HG03558 (cell line): ENCODE data around the gene PKNOX2.

Source experiments
- ATAC-seq: cut with Tn5 transposase; IDR thresholded peaks from one replicate; pipeline ENCODE4 v1.9.1; 2021; ENCODE audit warnings: moderate number of reproducible peaks; ENCODE audit not compliant: unreplicated experiment; ENCODE audit errors: extremely low read depth

Gene PKNOX2

DNA sequence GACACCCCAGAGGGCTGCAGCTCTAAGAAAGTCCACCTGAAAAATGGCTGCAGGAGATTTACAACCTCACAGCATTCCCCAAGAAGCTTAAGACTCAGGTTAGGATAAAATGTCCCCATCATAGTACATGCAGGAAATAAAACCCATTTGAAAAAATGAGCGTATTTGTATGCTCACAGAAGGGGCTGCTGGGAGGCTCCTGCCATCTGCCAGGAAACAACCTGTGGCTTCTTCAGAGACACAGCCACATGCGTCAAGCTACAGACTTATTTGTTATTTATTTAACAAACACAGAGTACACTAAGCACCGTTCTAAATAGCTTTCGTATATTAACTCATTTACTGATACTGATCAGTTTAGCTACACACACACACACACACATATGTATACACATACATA, 258.1 kb downstream of the PKNOX2 start:
- ATAC-seq, result no peak

GRCh38 chr11:125423247-125423849, 258.8 kb downstream of the PKNOX2 start:
- ATAC-seq, result no peak

DNA sequence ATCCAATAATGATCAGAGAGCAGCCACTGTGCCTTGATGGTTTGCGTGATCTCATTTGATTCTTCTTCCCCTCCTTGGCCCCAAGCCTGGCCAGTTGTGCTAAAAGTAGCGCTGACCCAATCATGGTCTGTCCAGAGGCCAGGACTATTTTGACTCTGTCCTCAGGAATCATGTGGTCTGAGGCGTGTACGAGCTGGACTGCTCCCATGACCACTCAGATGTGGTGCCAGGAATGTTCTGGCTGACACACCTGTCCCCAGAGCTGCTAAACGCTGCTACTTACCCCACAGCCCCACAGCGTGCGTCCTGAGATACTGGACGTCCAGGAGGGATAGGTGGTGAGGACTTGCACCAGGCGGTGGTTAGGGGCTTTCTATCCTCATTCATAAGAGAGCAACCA, 261.1 kb downstream of the PKNOX2 start:
- no peak for ATAC-seq

DNA sequence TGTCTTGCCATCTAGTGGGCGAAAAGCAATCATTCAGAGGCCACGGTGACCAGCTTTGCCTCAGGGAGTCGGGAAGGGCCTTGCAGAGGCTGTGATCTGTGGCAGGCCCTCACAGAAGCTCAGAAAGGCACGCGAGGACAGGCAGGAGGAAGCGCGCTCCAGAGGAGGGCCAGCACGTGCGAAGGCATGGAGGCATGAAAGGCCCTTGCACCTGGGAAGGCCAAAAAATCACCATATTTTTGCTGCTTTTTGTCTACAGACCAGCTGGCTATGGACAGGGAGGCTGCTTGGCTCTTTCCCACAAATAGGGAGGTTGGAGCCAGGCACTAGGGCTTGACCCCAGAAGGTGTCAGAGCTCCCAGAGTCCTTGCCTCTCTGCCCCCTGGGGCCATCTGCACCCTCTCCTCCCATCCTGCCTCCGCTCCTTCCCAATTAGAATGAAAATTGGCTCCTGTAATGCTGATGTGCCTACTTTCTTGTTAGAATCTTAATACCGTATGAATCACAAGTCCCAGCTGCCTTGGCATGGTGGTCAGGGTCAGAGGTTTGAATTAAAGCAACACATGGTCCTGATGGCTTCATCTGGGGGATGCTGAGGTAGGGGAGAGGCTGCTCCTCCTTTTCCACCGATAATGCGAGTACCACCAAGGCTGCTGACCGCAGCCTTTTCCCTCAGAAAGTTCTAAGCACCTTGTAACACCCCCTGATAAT, 262.4 kb downstream of the PKNOX2 start:
- ATAC-seq, result no peak

- no peak for ATAC-seq
Observed at GRCh38 chr11:125428486-125429173, 264.1 kb downstream of the PKNOX2 start.

DNA sequence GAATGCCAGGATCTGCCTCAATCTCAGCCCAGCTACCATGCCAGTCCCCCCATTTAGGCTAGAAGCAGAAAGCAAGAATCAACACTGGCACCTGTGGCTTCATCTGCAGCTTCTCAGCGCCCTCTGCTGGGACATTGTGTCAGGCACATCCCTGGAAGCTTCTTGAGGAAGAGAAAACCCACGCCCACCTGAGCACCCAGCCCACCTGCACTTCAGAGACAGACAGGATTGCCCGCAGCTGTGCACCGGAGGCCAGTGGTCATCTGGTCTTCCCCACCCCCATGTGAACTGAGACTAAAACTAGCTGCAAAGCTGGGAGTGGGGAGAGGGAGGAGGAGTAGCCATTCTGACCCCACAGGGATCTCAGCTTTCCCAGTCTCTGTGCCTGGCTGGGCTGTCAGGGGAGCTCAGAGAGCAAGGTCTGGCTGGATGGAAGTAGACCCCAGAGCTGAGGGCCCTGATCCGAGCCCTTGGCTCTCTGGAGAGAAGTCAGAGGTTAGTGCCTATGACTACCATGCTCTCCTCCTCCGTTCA, 264.7 kb downstream of the PKNOX2 start:
- ATAC-seq, result no peak

DNA sequence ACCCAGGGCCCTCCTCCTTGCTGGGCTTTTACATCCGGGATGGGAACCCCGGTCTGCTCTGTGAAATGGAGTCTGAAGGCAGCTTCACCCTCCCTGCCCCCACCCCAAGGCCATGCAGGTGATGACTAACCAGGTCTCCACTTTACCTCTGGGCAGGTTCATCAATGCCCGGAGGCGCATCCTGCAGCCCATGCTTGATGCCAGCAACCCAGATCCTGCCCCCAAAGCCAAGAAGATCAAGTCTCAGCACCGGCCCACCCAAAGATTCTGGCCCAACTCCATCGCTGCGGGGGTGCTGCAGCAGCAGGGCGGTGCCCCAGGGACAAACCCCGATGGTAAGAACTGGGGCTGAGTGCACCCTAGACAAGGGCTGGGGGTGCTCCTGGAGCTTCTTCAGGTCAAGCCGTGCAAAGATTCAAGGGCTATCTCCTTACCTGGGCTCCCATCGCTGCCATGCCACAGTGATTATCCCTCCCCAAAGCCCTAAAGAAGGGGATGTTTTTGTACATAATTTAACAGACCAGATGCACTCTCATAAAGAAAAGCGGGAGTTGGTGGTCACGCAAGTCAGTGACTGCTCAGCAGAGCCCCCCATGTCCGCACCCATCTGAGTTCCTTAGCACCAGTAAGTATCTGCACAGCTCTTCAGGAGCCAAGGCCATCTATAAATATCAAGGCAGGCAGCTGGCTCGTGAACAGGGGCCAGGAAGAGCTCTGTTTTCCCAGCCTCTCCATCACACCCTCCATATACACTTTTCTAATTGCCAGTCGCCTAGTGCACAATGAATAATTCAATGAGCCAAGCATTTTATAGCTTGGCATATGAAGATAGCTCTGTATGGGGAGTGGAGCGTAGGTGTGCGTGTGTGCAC, 265.5 kb downstream of the PKNOX2 start:
- ATAC-seq, result no peak

DNA sequence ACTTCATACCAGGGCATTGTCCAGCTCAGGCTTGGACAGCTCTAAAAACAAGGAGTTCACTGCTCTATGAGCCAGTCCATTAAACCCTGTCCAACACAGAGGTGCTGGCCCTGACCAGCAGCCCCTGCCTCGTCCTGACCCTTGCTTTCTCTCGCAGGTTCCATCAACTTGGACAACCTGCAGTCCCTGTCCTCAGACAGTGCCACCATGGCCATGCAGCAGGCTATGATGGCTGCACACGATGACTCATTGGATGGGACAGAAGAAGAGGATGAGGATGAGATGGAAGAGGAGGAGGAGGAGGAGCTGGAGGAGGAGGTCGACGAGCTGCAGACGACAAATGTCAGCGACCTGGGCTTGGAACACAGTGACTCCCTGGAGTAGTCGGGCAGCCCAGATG, 266.5 kb downstream of the PKNOX2 start:
- ATAC-seq, result no peak

DNA sequence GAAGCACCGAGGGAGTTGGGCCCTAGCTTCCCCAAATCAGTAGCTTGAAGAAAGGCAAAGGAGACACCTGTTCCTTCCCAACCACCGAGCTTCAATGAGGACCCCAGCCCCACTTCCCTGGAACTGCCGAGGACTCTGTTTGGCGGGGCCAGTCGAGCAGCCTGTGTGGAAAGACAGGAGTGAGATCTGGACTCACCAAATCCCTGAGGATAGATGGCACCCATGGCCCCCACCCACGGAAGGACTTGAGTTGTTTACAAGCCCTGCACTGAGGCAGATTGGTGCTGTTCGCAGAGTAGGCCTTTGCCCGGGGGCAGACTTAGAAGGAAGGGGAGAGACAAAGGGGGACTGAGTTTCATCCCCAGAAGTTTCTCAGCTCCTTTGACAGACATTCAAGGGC, 266.9 kb downstream of the PKNOX2 start:
- ATAC-seq, result no peak

GRCh38 chr11:125433454-125434121, 269.0 kb downstream of the PKNOX2 start:
- no peak for ATAC-seq

DNA sequence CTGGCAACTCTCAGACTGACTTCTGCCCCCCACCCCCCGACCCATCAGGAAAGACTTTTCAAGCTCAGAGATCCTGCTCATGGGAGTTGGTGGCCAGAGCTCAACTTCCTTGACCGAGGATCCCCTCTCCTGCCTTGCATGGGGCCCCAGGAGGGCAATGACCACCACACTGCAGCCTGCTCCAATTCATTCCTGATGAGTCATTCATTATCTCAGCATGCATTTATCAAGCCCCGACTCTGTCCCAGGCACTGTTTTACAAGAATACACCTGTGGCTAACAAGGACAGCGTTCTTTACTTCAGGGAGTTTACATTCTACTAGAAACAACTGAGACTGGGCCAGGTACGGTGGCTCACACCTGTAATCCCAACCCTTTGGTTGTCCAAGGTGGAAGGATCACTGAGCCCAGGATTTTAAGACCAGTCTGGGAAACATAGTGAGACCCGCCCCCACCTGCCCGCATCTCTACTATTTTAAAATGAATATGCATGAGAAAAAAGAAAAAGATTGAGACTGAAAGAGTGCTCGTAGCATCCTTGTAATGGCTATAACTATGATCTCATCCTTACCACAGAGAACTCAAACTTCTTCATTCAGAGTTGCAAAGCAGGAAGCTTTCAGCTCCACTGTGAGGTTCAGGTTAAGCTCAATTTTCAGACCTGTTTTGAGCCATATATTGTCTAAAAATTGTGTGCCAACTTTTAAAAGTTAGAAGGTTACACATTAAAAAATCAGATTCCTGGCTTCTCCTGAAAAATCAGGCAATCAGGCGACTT, 271.1 kb downstream of the PKNOX2 start:
- ATAC-seq, result no peak

GRCh38 chr11:125441648-125442410, 277.3 kb downstream of the PKNOX2 start:
- no peak for ATAC-seq

- no peak for ATAC-seq
Observed at GRCh38 chr11:125442946-125443345, 278.4 kb downstream of the PKNOX2 start.

GRCh38 chr11:125443767-125444311, 279.3 kb downstream of the PKNOX2 start:
- ATAC-seq, result no peak

GRCh38 chr11:125445731-125446130, 281.2 kb downstream of the PKNOX2 start:
- no peak for ATAC-seq

- ATAC-seq, result no peak
Observed at GRCh38 chr11:125446279-125446678, 281.7 kb downstream of the PKNOX2 start.

DNA sequence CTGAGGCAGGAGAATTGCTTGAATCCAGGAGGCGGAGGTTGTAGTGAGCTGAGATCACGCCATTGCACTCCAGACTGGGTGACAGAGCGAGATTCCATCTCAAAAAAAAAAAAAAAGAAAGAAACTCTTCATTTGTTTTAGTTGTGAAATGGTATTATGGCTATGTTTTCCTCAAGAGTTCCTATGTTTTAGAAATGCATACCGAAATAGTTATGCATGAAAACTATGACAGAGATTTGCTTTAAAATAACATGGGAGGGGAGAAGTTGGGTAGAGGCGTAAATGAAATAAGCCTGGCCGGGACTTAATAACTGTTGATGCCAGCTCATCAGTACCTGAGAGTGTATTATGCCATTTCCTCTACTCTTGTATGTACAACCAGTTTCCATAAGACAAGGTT, 283.2 kb downstream of the PKNOX2 start:
- no peak for ATAC-seq

GRCh38 chr11:125448136-125448535, 283.6 kb downstream of the PKNOX2 start:
- ATAC-seq, result no peak
